Measurements from ENCODE around the gene ZNF142.

Gene ZNF142

GRCh38 chr2:218638372-218638771, 21.1 kb downstream of the ZNF142 start:
- H3K4me3 ChIP-seq (ENCODE audit: low read depth, low read length): no peak overlapping the region
- no peak for TF ChIP-seq CTCF (IDR thresholded peaks at IDR 0.05; ENCODE audit: borderline replicate concordance, insufficient read depth, low read depth, low read length)

- no peak for TF ChIP-seq CTCF (IDR thresholded peaks at IDR 0.05; ENCODE audit: borderline replicate concordance, insufficient read depth, low read depth, low read length)
- no peak overlapping the region for H3K4me3 ChIP-seq (ENCODE audit: low read depth, low read length)
Measured at GRCh38 chr2:218635719-218636118, 23.7 kb downstream of the ZNF142 start.

- no peak overlapping the region for H3K4me3 ChIP-seq (ENCODE audit: low read depth, low read length)
- TF ChIP-seq CTCF (IDR thresholded peaks at IDR 0.05; ENCODE audit: borderline replicate concordance, insufficient read depth, low read depth, low read length): no peak
Measured at GRCh38 chr2:218631837-218632236, 27.6 kb downstream of the ZNF142 start.

GRCh38 chr2:218627939-218628338, 31.5 kb downstream of the ZNF142 start:
- no peak for TF ChIP-seq CTCF (IDR thresholded peaks at IDR 0.05; ENCODE audit: borderline replicate concordance, insufficient read depth, low read depth, low read length)
- H3K4me3 ChIP-seq (ENCODE audit: low read depth, low read length): no peak overlapping the region

GRCh38 chr2:218626369-218626768, 33.1 kb downstream of the ZNF142 start:
- H3K4me3 ChIP-seq (ENCODE audit: low read depth, low read length): no peak overlapping the region
- TF ChIP-seq CTCF (IDR thresholded peaks at IDR 0.05; ENCODE audit: borderline replicate concordance, insufficient read depth, low read depth, low read length): no peak

- no peak overlapping the region for H3K4me3 ChIP-seq (ENCODE audit: low read depth, low read length)
- TF ChIP-seq CTCF (IDR thresholded peaks at IDR 0.05; ENCODE audit: borderline replicate concordance, insufficient read depth, low read depth, low read length): no peak
Measured at GRCh38 chr2:218623366-218623705, 36.1 kb downstream of the ZNF142 start.

GRCh38 chr2:218622606-218623365, 36.6 kb downstream of the ZNF142 start:
- no peak for TF ChIP-seq CTCF (IDR thresholded peaks at IDR 0.05; ENCODE audit: borderline replicate concordance, insufficient read depth, low read depth, low read length)

More at GRCh38 chr2:218622606-218623365, 36.6 kb downstream of the ZNF142 start:
- H3K4me3 ChIP-seq (ENCODE audit: low read depth, low read length): no peak overlapping the region

Data from GM12875 (cell line).